ENCODE results near the gene CAMK1D.

GRCh38 chr10:12348294-12348869 lies 965 bp upstream of the CAMK1D start:
- TF ChIP-seq, protein P1, sequence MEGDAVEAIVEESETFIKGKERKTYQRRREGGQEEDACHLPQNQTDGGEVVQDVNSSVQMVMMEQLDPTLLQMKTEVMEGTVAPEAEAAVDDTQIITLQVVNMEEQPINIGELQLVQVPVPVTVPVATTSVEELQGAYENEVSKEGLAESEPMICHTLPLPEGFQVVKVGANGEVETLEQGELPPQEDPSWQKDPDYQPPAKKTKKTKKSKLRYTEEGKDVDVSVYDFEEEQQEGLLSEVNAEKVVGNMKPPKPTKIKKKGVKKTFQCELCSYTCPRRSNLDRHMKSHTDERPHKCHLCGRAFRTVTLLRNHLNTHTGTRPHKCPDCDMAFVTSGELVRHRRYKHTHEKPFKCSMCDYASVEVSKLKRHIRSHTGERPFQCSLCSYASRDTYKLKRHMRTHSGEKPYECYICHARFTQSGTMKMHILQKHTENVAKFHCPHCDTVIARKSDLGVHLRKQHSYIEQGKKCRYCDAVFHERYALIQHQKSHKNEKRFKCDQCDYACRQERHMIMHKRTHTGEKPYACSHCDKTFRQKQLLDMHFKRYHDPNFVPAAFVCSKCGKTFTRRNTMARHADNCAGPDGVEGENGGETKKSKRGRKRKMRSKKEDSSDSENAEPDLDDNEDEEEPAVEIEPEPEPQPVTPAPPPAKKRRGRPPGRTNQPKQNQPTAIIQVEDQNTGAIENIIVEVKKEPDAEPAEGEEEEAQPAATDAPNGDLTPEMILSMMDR (IDR thresholded peaks at IDR 0.05; ENCODE audit: low read length) = no peak
- TF ChIP-seq EZH2 (IDR thresholded peaks at IDR 0.05; ENCODE audit: borderline replicate concordance, low read length) = no peak
